CD4-positive, alpha-beta T cell treated with Interferon alpha-2 for 1 hour (primary cell): Measurements from ENCODE around the gene SLC6A18.

Experiments
- DNase-seq, 2 donors: peaks; one replicate each; pipeline ENCODE4 v3.0.0-alpha.2; 2020 to 2022

SLC6A18 gene

GRCh38 chr5:1239505-1240251 is 14.5 kb downstream of the SLC6A18 start:
- no peak for DNase-seq

GRCh38 chr5:1240496-1241260 is 15.5 kb downstream of the SLC6A18 start:
- no peak for DNase-seq

GRCh38 chr5:1241509-1242080 is 16.4 kb downstream of the SLC6A18 start:
- no peak for DNase-seq

- DNase-seq = no peak
Measured at GRCh38 chr5:1242733-1243486, 17.7 kb downstream of the SLC6A18 start.

GRCh38 chr5:1243487-1244130 is 18.4 kb downstream of the SLC6A18 start:
- no peak for DNase-seq

- no peak for DNase-seq
Measured at GRCh38 chr5:1244255-1244654, 19.1 kb downstream of the SLC6A18 start.

GRCh38 chr5:1244976-1245375 is 19.8 kb downstream of the SLC6A18 start:
- no peak for DNase-seq

- no peak for DNase-seq
Measured at GRCh38 chr5:1245905-1246576, 20.9 kb downstream of the SLC6A18 start.

GRCh38 chr5:1246711-1247431 is 21.7 kb downstream of the SLC6A18 start:
- no peak for DNase-seq

GRCh38 chr5:1247811-1248210 is 22.6 kb downstream of the SLC6A18 start:
- DNase-seq = no peak

- DNase-seq = no peak
Measured at GRCh38 chr5:1249366-1250280, 24.4 kb downstream of the SLC6A18 start.

GRCh38 chr5:1251678-1252580 is 26.7 kb downstream of the SLC6A18 start:
- no peak for DNase-seq

- DNase-seq = no peak
Measured at GRCh38 chr5:1252681-1253080, 27.5 kb downstream of the SLC6A18 start.

GRCh38 chr5:1253456-1254105 is 28.4 kb downstream of the SLC6A18 start:
- DNase-seq = no peak

GRCh38 chr5:1254196-1254595 is 29.0 kb downstream of the SLC6A18 start:
- DNase-seq = no peak

- peak; percentile 33 to 63 for DNase-seq
Measured at GRCh38 chr5:1255081-1255561, 29.9 kb downstream of the SLC6A18 start.

GRCh38 chr5:1256776-1257175 is 31.6 kb downstream of the SLC6A18 start:
- DNase-seq = no peak

- no peak for DNase-seq
Measured at GRCh38 chr5:1257363-1257762, 32.2 kb downstream of the SLC6A18 start.
